Measurements from ENCODE around the gene STARD3.

Gene STARD3

GRCh38 chr17:39660397-39661385 is 23.7 kb downstream of the STARD3 start:
- DNase-seq, result no peak

- no peak for DNase-seq
These were observed 25.0 kb downstream of the STARD3 start for GRCh38 chr17:39661744-39662541.

GRCh38 chr17:39662551-39663339 is 25.8 kb downstream of the STARD3 start:
- DNase-seq, result no peak

- no peak for DNase-seq
These were observed 26.4 kb downstream of the STARD3 start for GRCh38 chr17:39663340-39663687.

- no peak for DNase-seq
These were observed 27.0 kb downstream of the STARD3 start for GRCh38 chr17:39663688-39664580.

- DNase-seq, result no peak
These were observed 27.9 kb downstream of the STARD3 start, which contains the start of gene TCAP for GRCh38 chr17:39664581-39665561. Gene TCAP, plus strand, starts transcription at chr17:39665349. Its CDS starts 11 bp downstream, at chr17:39665360.

- DNase-seq, result no peak
These were observed 28.8 kb downstream of the STARD3 start for GRCh38 chr17:39665642-39666224.

GRCh38 chr17:39666231-39666600 is 29.3 kb downstream of the STARD3 start:
- no peak for DNase-seq

GRCh38 chr17:39666601-39667261 is 29.8 kb downstream of the STARD3 start:
- no peak for DNase-seq

- DNase-seq, result no peak
These were observed 30.5 kb downstream of the STARD3 start for GRCh38 chr17:39667262-39667944.

GRCh38 chr17:39667945-39668924 is 31.3 kb downstream of the STARD3 start, which contains the start of gene PNMT:
Gene PNMT, plus strand, starts transcription at chr17:39668453. Its CDS starts 23 bp downstream, at chr17:39668476.
- peak; percentile 74 for DNase-seq

- DNase-seq, result no peak
These were observed 33.2 kb downstream of the STARD3 start for GRCh38 chr17:39669897-39670735.

GRCh38 chr17:39670746-39671145 is 33.8 kb downstream of the STARD3 start:
- DNase-seq, result no peak

GRCh38 chr17:39671651-39672521 is 34.9 kb downstream of the STARD3 start:
- DNase-seq, result no peak

GRCh38 chr17:39672522-39673334 is 35.8 kb downstream of the STARD3 start:
- no peak for DNase-seq
